ENCODE data around the gene WDR77.

DNA sequence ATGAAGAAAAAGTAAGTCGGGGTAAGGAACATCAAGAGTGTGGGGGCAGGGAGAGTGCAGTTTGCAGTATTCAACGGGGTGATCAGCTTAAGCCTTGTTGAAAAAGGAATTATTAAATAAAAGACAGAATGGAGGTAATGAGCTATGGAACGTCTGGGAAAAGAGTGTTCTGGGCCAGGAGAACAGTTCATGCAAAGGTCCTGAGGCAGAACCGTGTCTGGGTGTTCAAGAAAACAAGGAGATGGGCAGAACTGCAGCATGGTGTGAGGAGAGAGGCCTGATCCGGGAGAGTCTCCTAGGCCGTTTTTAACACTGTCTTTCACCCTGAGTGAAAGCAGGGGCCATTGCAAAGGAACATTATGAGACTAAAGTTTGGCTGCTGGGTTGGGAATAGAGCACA, 41.8 kb downstream of the WDR77 start:
- TF ChIP-seq POLR2A (IDR thresholded peaks at IDR 0.05; ENCODE audit: low read depth, low read length), result no peak
- TF ChIP-seq, protein P1, sequence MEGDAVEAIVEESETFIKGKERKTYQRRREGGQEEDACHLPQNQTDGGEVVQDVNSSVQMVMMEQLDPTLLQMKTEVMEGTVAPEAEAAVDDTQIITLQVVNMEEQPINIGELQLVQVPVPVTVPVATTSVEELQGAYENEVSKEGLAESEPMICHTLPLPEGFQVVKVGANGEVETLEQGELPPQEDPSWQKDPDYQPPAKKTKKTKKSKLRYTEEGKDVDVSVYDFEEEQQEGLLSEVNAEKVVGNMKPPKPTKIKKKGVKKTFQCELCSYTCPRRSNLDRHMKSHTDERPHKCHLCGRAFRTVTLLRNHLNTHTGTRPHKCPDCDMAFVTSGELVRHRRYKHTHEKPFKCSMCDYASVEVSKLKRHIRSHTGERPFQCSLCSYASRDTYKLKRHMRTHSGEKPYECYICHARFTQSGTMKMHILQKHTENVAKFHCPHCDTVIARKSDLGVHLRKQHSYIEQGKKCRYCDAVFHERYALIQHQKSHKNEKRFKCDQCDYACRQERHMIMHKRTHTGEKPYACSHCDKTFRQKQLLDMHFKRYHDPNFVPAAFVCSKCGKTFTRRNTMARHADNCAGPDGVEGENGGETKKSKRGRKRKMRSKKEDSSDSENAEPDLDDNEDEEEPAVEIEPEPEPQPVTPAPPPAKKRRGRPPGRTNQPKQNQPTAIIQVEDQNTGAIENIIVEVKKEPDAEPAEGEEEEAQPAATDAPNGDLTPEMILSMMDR (conservative IDR thresholded peaks at IDR 0.05; ENCODE audit: low read depth, low read length), result no peak
- TF ChIP-seq RAD21 (IDR thresholded peaks at IDR 0.05; ENCODE audit: low read length), result no peak
- TF ChIP-seq RCOR1 (IDR thresholded peaks at IDR 0.05; ENCODE audit: insufficient replicate concordance, low read length), result no peak
- TF ChIP-seq, protein P2, sequence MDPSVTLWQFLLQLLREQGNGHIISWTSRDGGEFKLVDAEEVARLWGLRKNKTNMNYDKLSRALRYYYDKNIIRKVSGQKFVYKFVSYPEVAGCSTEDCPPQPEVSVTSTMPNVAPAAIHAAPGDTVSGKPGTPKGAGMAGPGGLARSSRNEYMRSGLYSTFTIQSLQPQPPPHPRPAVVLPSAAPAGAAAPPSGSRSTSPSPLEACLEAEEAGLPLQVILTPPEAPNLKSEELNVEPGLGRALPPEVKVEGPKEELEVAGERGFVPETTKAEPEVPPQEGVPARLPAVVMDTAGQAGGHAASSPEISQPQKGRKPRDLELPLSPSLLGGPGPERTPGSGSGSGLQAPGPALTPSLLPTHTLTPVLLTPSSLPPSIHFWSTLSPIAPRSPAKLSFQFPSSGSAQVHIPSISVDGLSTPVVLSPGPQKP (IDR thresholded peaks at IDR 0.05; ENCODE audit: borderline replicate concordance, low read depth, low read length), result no peak
- TF ChIP-seq MAFK (IDR thresholded peaks at IDR 0.05; ENCODE audit: low read depth, low read length), result no peak
- no peak for TF ChIP-seq RFX5 (IDR thresholded peaks at IDR 0.05; ENCODE audit: low read depth, low read length)
- TF ChIP-seq SMC3 (IDR thresholded peaks at IDR 0.05; ENCODE audit: low read depth, low read length), result no peak
- TF ChIP-seq BHLHE40 (IDR thresholded peaks at IDR 0.05; ENCODE audit: low read depth, low read length), result no peak
- TF ChIP-seq, protein P3, sequence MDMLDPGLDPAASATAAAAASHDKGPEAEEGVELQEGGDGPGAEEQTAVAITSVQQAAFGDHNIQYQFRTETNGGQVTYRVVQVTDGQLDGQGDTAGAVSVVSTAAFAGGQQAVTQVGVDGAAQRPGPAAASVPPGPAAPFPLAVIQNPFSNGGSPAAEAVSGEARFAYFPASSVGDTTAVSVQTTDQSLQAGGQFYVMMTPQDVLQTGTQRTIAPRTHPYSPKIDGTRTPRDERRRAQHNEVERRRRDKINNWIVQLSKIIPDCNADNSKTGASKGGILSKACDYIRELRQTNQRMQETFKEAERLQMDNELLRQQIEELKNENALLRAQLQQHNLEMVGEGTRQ (IDR thresholded peaks at IDR 0.05; ENCODE audit: low read depth, low read length), result no peak
- TF ChIP-seq FOS (IDR thresholded peaks at IDR 0.05; ENCODE audit: low read depth, low read length), result no peak
- TF ChIP-seq CEBPB (IDR thresholded peaks at IDR 0.05; ENCODE audit: low read depth, low read length), result no peak
- TF ChIP-seq MXI1 (IDR thresholded peaks at IDR 0.05; ENCODE audit: borderline replicate concordance, low read depth, low read length), result no peak
- TF ChIP-seq MAZ (IDR thresholded peaks at IDR 0.05; ENCODE audit: borderline replicate concordance, low read depth, low read length), result no peak

Data from IMR-90 (cell line).